HG02759 (cell line): Measurements from ENCODE around the gene CSAD.

ENCODE experiments used
- ATAC-seq: cut with Tn5 transposase; IDR thresholded peaks from one replicate; pipeline ENCODE4 v1.9.1; 2021; ENCODE audit warnings: mild to moderate bottlenecking, moderate library complexity; ENCODE audit not compliant: unreplicated experiment

Gene CSAD

DNA sequence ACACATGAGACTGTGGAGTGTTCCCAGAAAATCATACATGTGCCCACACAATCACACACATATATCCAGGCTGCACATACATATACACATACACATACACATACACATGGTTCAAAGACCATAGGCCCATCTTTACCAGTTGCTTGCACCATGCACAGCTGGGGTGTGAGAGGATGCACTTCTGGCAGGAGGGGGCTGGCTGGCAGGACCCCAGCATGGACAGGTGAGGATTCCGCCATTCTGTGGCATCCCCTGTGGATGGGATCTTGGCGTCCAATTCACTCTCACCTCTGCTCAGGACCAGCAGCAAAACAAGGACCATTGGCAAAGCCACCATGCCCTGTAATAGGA lies 19.4 kb upstream of the CSAD start:
- ATAC-seq: peak; percentile 9

DNA sequence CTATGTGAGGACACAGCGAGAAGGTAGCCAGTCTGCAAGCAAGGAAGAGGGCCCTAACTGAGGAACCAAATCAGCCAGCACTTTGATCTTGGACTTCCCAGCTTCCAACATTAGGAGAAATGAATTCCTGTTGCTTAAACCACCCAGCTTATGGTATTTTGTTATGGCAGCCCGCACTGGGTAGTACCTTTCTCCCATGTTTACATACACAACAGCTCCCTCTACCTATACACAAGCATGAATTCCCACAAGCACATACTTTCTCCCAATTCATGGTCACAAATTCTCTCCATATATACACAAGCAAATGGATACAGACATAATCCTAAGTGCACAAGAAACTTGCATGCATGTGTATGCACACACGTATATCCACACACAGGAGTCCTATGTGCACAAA lies 19.0 kb upstream of the CSAD start:
- no peak for ATAC-seq

DNA sequence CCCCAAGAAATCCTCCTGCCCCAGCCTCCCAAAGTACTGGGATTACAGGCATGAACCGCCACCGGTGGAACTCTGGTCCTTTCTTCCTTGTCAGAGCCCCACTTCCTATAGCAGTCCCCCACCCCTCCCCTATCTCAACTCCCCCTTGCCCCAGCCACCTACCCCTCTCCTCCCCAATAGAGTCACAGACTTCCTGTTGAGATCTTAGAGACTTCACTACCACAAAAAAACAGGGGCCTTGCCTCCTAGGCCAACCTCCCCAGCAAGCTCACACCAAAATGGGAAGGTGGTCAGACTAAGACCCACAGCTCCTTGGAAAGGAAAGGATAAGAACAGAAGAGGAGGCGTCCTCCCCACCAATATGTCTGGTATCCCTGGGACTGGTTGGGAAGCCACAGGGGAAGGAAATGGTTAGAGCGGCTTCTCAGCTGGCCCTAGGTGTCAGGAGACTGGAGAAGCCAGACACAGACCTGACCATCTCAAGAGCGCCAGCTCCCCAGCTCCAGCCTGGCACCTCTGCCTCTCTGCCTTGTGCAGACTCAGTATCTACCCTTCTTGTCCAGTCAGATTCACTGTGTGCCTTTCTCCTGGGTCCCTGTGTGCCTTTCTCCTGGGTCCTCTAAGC lies 17.9 kb upstream of the CSAD start:
- no peak for ATAC-seq

DNA sequence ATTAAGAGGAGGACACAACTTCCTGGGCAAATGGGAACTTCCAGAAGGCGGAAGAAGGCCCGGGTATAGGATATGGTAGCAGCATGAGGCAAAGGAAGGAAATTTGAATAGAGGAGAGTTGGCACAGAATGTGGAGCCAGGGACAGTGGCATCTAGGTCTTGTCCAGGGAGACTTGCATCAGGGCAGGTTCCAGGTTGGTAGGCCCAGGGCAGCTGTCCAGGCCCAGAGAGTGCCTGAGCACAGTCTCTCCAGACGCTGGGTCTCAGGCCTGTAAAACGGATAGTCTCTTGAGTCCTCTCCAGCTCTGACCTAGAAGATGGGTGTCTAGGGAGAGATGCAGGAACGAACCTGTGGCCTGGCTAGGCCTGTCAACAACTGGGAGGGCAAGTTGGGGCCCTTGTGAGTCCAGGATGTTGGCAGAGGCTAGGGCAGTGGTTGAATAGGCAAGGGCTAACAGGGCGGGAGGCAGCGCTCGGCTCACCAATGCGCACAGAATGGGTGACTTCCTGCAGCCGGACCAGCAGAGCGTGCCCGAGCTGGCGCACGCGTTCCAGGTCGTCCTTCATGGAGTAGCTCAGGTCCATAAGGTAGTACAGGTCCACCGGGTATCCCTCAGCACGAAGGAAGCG lies 16.4 kb upstream of the CSAD start:
- no peak for ATAC-seq

DNA sequence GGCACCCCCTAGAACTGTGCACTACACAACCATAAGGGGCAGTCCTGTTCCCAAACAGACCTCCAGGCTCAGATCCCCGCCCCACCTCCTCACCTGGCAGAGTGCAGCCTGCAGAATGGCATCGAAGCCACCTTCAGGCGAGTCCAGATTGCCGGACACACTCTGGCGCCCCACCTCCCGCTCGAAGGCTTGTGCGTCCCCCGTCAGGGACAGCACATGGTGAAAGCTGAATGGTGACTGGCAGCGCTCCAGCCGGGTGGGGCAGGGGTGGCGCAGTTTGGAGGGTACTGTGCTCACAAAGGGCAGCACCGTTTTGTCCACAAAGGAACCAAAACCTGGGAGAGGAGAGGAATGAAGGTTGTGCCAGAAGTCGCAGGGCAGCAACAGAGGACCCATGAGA lies 15.8 kb upstream of the CSAD start:
- ATAC-seq: no peak

DNA sequence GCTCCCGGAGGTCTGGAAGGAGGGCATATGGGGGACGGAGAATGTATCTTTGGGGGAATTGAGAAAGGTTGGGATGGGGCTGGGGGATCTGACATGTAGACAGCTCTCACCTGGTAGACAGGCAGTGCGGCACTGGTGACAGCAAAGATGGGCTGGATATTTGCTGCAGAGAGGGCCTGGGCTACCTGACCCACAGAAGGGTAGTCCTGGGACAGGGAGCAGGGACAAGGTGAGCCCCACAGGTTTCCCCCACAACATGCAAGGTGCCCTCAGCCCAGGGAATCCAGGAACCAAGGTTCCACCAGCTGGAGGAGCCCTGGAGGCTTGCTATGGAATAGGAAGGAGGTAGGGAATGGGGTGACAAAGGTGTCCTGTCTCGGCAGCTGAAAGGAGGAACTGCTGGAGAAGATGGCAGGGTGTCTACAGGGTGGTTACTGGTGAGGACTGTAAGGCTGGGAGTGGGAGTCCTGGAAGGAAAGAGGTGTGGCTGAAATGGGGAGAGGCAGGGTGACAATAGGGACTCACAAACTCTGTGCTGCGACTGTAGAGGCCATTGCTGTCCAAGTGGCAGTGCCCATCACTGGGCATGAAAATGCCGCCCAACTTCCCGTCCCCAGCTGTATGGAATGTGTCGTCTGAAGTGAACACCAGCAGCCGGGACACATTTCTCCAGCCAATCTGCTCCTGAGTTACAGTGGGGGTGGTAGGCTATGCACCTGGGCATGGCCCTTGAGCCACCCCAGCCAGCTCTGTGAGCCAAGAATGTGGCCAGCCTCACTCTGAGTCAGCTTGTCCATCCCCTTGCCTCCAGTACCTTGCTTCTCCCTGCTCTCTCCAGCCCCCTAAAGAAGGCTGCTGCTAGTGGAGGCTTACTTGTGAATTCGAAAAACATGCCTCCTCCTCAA lies 15.0 kb upstream of the CSAD start:
- no peak for ATAC-seq

DNA sequence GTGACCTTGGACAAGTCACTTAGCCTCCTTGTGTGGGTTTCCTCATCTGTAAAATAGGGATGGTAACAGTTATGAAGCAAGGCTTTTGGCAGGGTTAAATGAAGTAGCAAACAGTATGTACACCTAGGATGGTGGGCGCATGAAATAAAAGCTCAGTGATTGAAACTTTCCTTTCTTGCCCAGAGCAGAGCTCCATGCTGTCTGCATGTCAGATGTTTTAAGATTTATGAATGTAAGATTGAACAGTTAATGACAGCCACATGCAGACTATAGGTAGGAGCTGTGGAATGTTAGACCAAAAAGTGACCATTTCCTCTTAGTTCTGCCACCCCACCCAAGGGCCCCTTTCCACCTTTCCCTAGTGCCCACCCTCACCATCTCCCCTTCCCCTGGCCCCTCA lies 14.2 kb upstream of the CSAD start:
- no peak for ATAC-seq

DNA sequence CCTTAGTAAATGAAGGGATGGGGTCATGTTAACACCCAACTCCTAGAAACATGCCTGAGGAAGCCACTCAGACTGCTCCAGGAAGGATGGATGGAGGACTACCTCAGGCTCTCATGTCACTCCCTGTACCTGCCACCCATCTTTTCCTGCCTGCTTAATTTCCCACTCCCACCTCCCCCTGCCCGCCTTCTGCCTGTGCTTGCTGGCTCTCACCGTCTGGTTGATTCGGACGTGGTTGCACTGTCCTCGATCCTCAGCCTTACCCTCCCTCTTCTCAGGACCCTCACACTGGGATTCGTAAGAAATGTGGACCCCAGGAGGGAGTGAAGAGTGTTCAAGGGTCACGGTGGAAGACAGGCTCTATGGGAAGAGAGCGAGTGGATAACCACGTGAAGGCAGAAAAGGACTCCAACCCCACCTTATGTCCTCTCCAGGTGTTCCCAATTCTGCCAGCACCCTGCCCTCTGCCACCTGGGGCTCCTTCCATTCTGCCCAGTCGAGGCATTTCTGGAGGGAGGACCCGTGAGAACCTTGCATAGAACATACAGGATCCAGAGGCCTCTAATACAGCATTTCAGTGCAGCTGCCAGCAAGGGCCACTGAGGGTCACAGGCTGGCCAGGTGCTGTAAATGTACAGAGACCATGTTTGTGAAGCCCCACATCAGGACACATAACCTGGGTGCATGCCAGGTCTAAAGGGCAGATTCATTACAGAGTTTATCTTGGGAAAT lies 13.4 kb upstream of the CSAD start:
- no peak for ATAC-seq

DNA sequence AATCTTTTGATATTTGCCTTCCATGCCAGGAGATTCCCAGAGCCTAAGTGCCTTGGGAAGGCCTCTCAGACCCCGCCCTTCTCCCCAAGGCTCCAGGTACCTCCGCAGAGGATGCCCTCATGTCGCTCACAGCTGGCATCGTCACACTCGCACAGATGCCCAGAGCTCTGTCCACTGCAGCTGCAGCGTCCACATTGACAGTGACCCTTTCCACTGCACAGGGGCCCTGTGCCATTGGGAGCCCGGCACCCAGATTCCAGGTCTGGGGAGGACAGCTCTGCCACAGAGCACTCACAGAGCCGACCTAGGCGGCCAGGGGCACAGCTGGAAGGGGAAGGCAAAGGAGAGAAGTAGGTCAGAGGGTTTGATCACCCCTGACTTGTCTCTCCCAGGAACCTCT lies 12.3 kb upstream of the CSAD start:
- ATAC-seq: no peak

DNA sequence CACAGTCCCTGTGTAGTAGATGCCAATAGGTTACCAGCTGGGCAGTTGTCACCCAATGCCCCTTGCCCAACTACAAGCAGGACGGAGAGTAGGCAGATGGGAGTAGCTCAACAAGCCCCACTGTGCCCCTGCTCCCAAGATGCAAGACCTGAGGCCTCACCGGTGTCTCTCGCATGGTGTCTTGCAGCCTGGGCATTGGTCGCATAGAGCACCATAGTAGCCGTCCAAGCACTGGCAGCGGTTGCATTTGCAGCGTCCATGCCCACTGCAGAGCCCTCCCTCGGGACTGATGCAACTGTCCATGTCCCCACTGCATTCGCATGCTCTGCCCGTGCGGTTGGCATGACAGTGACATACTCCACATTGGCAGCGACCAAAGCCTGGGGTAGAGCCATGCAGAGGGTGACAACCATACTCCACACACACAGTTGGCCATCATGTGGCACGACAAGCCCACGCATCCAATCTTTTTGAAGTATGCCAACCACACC lies 11.9 kb upstream of the CSAD start:
- no peak for ATAC-seq

DNA sequence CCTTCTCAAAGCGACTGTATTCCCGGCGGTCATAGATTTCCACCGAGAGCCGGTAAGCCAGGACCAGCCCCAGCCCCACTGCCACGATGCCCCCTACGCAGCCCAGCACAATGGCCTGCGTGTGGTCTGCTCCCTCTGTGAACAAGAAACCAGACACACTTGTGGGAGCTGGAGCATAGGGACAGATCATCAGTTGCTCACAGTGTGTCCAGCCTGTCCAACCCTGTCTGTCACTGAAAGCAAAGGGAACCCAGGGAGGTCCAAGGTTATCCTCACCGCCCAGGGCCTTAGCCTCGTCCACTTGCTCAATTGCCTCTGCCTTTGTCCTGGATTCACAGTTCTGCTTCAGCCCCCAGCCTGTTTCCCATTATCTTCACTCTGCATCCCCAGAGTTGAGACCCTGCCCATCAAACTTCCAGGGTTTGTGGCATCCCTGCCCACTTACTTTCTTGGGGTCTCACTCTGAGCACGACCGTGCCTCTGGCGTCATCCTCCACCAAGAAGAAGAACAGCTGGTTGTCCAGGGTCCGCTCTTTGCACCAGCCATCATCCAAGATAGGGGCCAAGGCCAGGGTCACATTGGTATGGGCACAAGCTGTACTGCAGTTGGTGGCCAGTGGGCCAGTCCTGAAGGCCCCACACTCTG lies 11.3 kb upstream of the CSAD start:
- ATAC-seq: no peak

DNA sequence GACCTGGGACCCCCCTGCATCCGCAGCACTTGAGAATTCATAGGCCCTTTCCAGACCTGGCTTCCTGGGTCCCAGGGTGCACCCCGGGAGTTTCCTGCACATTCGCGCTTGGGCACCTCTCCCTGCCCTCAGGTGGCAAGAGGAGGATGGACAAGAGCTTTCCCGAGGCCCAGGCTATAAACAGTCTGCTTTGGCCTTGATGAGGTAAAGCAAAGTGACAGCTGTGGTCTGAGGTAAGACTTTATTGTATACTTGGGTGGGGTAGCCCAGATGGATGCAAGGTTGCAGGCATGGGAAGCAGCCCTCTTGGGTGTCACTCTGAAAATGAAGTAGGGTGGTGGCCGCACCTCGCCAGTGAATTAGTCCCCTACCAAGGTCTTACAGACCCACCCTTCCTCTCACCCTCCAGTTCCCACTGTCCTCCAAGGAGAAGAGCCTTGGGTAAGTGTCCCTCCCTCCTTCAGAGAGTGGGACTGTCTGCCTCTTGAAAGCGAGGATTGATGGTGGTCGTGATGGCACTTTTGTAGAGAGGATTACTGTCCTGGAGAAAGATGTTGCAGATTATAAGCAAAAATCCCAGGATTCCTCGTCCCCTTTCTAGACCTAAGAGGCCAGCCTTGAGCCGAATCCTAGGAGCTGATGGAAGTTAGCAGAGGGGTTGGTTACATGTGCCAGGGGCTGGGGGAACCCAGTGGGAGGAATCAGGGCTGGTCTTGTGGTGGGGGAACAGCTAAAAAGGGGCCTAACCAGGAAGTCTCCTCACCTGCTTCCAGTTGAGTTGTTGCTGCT lies 10.6 kb upstream of the CSAD start:
- ATAC-seq: no peak

DNA sequence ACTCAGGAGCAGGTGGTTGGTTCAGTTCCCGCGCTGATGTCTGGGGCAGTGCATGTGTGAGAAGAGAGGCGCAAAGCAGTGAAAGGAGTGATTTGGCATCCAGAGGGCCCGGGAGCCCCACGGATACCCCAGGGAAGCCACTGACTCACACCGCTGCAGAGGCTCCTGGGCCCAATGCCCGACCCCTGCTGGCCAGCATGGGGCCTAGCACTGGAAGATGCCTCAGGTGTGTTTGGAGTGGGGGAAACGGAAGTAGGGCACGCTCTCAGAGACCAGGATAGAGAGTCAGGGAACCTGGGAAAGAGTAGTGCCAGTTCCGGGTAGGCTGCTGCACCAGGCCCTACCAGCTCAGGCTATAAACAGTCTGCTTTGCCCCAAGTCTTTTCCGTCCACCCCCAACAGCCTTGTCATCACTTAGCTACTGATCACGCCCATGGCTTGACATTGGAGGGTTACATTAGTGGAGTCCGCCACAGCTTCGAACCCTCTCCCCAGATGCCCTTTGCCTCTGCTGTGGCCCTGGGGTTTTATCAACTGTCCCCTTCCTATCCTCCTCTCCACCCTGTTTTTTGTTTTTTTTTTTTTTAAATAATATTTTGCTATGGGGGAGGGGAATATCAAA lies 9.5 kb upstream of the CSAD start:
- peak; percentile 57 for ATAC-seq

DNA sequence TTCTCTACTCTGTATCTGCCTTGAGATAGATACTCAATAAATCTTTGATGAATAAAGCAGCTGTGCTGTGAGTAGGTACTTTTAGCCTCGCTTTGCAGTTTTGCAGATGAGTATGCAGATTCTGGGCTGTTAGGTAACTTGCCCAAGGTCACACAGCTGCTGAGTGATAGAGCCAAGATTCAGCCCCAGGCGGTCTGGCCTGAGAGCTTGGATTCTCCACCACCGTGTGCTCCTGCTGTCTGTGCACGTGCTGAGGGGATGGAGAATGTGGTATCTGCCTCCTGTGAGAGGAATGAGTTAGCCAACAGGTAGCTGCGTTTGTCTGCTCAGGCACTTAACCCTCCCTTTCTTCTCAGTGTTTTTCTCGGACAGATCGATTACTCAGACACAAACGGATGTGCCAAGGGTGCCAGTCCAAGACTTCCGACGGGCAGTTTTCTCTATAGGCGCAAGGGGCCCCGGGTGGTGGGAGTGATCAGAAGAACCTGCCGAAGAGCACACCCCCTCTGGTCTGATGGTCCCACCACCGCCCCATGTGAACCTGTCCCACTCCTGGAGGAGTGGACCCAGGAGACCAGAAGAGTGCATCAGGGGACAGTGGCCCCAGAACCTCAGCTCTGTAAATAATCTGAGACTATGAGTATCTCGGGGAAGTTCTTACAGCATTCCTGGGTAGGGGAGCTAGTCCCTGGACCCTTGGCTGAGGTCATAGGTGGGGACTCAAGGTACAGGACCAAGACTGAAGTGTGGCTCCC lies 6.6 kb upstream of the CSAD start:
- ATAC-seq: no peak

DNA sequence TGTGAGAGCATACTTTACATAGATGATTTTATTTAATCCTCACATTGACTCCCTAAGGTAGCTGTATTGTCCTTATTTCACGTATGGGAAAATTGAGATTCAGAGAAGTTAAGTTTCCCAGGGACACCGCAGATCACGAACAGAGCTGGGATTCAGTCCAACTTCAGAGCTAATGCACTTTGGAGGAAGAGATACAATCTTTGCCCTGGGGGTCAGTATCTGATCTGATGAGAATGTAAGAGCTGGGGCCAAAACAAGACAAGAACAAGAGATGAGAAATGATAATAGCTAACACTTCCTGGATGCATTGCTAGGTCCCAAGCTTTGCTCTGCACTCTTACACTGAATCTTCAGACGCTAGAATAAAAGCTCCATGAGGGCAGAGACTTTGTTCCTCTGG lies 6.0 kb upstream of the CSAD start:
- ATAC-seq: no peak

DNA sequence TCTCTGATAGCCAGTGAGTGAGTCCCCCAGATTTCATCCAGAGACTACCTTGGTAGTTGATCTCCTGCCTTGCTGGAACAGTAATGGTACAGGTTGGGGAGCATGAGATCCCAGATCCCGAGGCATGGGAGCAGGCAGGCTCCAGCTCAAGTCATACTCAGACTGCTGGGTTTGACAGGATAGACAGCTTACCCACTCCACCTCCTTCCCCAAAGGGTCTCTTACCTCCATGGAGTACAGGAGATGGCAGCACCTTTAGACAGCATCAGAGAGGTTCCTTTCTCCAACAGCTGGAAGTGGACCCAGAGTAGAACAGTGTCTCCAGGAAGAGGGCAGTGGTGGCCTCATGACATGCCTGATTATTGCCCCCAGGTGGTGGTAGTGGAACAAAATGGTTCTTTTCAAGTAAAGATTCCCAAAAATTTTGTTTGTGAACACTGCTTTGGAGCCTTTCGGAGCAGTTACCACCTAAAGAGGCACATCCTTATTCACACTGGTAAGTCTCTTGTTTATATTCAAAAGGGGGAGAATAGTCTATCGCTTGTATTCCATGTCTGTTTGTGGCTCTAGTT lies 4.9 kb upstream of the CSAD start:
- ATAC-seq: no peak

DNA sequence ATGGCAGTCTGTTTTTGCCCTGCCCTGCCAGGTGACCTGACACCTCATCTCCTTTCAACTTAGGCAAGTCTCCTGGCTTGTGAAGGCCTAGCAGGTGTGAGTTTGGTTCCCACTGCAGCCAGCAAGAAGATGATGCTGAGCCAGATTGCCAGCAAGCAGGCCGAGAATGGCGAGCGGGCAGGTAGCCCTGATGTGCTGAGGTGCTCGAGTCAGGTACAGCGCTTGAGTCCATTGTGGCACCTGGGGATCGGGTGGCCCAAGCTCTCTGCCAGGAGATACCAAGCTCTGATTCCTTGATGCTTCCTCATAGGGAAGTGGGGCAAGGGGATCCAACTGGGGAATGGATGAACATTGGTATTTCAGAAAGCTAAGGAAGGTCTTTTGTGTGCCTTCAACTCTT lies 4.1 kb upstream of the CSAD start:
- no peak for ATAC-seq

DNA sequence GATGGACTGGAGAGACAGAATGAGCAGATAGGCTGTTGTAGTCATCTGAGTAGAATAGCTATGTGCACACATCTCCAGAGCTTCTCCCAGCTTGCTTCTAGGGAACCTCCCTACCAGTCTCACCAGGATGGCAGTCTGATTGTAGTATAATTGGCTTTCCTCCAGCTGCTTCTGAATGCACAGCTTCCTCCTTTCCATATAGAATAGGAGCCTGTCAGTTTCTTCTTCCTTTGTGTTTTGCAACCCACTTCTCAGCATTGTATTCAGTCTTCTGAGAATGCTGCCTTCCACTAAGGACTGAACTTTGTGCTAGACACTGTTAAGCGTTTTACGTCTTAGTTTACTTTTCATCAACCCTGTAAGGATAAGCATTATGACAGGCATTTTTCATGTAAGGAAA lies 2.2 kb upstream of the CSAD start:
- ATAC-seq: no peak

DNA sequence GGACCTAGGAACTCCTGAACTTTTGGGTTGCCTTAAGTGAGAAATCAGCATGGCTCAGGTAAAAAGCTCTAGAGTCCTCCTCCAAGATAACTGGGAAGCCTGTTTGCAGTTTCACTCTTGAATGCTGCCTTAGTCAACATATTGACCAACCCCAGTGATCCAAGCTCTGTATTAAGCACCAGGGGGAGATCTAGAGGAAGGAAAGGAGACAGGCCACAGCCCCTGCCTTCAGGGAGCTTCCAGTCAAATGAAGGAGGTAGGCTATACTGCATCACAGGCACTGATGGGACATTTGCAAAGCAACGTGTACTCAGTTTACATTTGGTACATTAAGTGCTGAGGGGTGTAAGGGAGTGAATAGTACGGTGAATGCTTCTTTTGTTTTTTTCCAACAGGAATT lies 1.2 kb upstream of the CSAD start:
- no peak for ATAC-seq
